ENCODE measurements around the gene CSNK1D. TPM values are rescaled to one million over a fixed set of nuclear protein-coding genes. Genes with fewer than 3 reads are reported as not detected.
A peak's percentile ranks its signal among the peaks of the same experiment; 100 is the strongest.

Gene CSNK1D
- total and polyA plus RNA-seq, 2 experiments from 2014 or later = 55.3 to 66.4 TPM

DNA sequence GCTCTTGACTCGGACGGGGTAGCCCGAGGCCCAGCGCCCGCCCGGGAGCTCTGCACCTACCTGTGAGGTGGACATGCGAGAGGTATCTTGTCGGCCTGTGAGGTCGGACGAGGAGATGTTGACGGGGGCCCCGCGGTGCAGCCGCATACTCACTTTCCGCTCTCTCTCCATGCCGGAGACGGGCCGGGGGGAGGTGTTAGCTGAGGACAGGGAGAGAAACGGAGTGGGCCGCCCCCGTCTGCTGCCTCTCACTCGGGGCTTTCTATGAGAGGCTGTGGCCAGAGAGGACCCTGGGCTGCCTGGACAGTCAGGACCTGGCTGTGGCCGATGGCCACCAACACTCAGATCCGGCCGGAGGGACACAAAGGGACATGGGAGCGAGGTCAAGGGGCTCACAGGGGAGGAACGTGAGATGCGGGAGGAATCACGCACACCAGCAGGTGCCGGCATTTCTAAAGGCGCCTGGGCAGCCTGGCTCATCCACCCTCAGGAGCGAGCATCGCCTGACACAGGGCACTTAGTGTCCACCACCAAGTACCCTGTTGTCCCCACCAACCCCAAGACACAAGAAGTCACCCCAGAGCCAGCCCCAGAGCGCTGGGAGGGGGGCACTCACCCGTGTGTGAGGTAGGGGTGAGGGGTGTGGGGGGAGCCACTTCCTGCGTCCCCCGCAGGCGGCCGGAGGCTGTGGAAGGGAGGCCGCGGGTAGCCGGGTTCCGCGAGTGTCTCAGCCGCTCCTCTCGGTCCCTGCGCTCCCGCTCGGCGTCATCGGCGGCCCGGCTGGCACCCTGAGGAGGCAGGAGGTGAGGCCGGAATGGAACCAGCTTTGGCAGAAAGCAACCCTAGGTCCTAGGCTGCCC is 24.5 kb downstream of the CSNK1D start (continued):
- TF ChIP-seq, protein P1, sequence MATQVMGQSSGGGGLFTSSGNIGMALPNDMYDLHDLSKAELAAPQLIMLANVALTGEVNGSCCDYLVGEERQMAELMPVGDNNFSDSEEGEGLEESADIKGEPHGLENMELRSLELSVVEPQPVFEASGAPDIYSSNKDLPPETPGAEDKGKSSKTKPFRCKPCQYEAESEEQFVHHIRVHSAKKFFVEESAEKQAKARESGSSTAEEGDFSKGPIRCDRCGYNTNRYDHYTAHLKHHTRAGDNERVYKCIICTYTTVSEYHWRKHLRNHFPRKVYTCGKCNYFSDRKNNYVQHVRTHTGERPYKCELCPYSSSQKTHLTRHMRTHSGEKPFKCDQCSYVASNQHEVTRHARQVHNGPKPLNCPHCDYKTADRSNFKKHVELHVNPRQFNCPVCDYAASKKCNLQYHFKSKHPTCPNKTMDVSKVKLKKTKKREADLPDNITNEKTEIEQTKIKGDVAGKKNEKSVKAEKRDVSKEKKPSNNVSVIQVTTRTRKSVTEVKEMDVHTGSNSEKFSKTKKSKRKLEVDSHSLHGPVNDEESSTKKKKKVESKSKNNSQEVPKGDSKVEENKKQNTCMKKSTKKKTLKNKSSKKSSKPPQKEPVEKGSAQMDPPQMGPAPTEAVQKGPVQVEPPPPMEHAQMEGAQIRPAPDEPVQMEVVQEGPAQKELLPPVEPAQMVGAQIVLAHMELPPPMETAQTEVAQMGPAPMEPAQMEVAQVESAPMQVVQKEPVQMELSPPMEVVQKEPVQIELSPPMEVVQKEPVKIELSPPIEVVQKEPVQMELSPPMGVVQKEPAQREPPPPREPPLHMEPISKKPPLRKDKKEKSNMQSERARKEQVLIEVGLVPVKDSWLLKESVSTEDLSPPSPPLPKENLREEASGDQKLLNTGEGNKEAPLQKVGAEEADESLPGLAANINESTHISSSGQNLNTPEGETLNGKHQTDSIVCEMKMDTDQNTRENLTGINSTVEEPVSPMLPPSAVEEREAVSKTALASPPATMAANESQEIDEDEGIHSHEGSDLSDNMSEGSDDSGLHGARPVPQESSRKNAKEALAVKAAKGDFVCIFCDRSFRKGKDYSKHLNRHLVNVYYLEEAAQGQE (IDR thresholded peaks at IDR 0.05; ENCODE audit: unreplicated experiment) = no peak
- TF ChIP-seq STAT1 (IDR thresholded peaks at IDR 0.05; ENCODE audit: unreplicated experiment) (no peak), CREB1 (CRISPR knock-in tag; IDR thresholded peaks at IDR 0.05; ENCODE audit: low read depth) (no peak), NANOG (IDR thresholded peaks at IDR 0.05; ENCODE audit: borderline replicate concordance) (no peak), JUNB (IDR thresholded peaks at IDR 0.05; ENCODE audit: unreplicated experiment) (no peak), ZNF331 (CRISPR knock-in tag; IDR thresholded peaks at IDR 0.05; ENCODE audit: low read depth) (no peak)
- TF ChIP-seq, protein P2, sequence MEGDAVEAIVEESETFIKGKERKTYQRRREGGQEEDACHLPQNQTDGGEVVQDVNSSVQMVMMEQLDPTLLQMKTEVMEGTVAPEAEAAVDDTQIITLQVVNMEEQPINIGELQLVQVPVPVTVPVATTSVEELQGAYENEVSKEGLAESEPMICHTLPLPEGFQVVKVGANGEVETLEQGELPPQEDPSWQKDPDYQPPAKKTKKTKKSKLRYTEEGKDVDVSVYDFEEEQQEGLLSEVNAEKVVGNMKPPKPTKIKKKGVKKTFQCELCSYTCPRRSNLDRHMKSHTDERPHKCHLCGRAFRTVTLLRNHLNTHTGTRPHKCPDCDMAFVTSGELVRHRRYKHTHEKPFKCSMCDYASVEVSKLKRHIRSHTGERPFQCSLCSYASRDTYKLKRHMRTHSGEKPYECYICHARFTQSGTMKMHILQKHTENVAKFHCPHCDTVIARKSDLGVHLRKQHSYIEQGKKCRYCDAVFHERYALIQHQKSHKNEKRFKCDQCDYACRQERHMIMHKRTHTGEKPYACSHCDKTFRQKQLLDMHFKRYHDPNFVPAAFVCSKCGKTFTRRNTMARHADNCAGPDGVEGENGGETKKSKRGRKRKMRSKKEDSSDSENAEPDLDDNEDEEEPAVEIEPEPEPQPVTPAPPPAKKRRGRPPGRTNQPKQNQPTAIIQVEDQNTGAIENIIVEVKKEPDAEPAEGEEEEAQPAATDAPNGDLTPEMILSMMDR (conservative IDR thresholded peaks at IDR 0.05; ENCODE audit: low read depth in 2 of 2) = no peak

DNA sequence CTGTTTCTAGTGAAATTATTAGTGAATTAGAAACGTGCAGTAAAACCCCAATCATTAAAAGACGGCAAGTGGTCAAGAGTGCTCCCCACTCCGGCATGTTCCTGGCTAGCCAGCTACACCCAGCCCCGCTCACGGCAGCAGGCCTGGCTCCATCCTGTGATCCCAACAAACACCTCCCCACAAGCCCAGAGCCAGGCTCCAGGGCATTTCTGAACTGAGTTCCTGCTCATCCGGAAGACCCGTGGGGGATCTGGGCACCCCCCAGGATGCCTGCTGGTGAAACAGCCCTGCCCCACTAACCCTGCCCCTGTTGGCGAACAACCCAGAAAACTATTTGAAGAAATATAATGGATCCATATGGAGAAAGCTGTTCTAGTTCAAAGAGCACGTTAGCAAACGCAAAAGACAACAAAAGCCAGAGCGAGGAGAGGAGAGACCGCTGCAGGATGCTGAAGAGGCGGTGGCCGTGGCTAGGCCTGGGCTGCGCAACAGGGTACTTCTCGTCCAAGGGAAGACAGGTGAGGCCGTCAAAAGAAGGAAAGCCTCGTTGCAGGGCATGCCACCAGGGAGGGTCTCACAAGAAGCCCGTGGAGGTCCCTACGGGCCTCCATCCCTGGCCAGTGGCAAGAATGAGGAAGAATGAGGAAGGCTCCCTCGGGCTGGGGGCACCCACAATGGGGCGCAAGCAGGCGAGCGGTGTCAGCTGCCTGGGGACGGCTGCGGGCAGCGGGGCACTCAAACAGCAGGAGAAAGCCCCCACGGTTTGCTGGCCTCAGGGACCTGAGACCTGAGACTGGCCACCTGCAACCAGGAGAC is 25.4 kb downstream of the CSNK1D start:
- H3K4me1 ChIP-seq (ENCODE audit: insufficient read depth) = no peaks in the 10 kb centered on the region
- no peak overlapping the region; the same call in 2 of the 3 replicates for H3K4me3 Mint-ChIP-seq
- H3K27me3 Mint-ChIP-seq (ENCODE audit: insufficient read depth, low read depth, poor library complexity) = peaks cover 17% of the 10 kb centered on the region
- peaks cover 53% of the 10 kb centered on the region for H3K36me3 ChIP-seq (ENCODE audit: insufficient read depth)
- H3K27me3 ChIP-seq (ENCODE audit: insufficient read depth) = no peaks in the 10 kb centered on the region
- no peak for ATAC-seq
- no peak overlapping the region for H3K4me2 ChIP-seq
- 0 out of 2 replicates have a peak overlapping the region, but pooled peaks have one; percentile 44 for H3K27ac Mint-ChIP-seq
- no peak overlapping the region for H3K4me3 ChIP-seq
- peaks cover 3% of the 10 kb centered on the region; the same call in 1 of the 3 replicates for H3K9me3 Mint-ChIP-seq
- peaks cover 95% of the 10 kb centered on the region for H3K36me3 Mint-ChIP-seq (ENCODE audit: low read depth)
- no peaks in the 10 kb centered on the region for H3K9me2 ChIP-seq (ENCODE audit: insufficient read depth)
- H3K79me2 ChIP-seq (replicated peaks; ENCODE audit: insufficient read depth) = peaks cover 55% of the 10 kb centered on the region
- H3K4me1 Mint-ChIP-seq = no peaks in the 10 kb centered on the region; the same call in 2 of the 3 replicates
- no peak overlapping the region for H3K27ac ChIP-seq (ENCODE audit: low read depth)
- H4K20me1 ChIP-seq (replicated peaks; ENCODE audit: insufficient read depth) = peaks cover 48% of the 10 kb centered on the region
- peaks cover 7% of the 10 kb centered on the region; the same call in 1 of the 2 replicates for H3F3A ChIP-seq (replicated peaks; ENCODE audit: low read depth)
- H2AFZ ChIP-seq = no peak overlapping the region
- no peak for DNase-seq (ENCODE audit: low spot score)
- TF ChIP-seq JUNB (IDR thresholded peaks at IDR 0.05; ENCODE audit: unreplicated experiment) = no peak
- no peak for TF ChIP-seq POLR2AphosphoS5 (IDR thresholded peaks at IDR 0.05; ENCODE audit: low read depth)
- no peak for TF ChIP-seq CREB1 (CRISPR knock-in tag; IDR thresholded peaks at IDR 0.05; ENCODE audit: low read depth)
- no peak for TF ChIP-seq ZNF331 (CRISPR knock-in tag; IDR thresholded peaks at IDR 0.05; ENCODE audit: low read depth)
- TF ChIP-seq, protein P2 (conservative IDR thresholded peaks at IDR 0.05; ENCODE audit: low read depth in 2 of 2) = no peak
